Stimulated activated CD8-positive, alpha-beta memory T cell treated with anti-CD3 and anti-CD28 coated beads, Interleukin-2, amount 100 ng/mL, for 1 hour (primary cell): ENCODE results near the gene KDSR.
"Not testable (repeated sequence)": the region's sequence is repeated elsewhere in the genome, so short reads cannot be mapped to it uniquely, and the experiment has no call there.

ENCODE experiments used
- DNase-seq, 2 donors: peaks; one replicate each; pipeline ENCODE4 v3.0.0-alpha.2; 2020; ENCODE audit warnings: low read depth in 2 of 2

Gene KDSR

GRCh38 chr18:63366213-63367052 lies 573 bp downstream of the KDSR start:
- peak; percentile 29 to 38 for DNase-seq

GRCh38 chr18:63365876-63366212 lies 1.2 kb downstream of the KDSR start:
- DNase-seq, result no peak

- DNase-seq, result no peak
Observed at GRCh38 chr18:63363951-63364350, 3.1 kb downstream of the KDSR start.

- not testable (repeated sequence) for DNase-seq
Observed at GRCh38 chr18:63363420-63363819, 3.6 kb downstream of the KDSR start.

- DNase-seq, result no peak
Observed at GRCh38 chr18:63356272-63356896, 10.6 kb downstream of the KDSR start.

- no peak for DNase-seq
Observed at GRCh38 chr18:63350230-63350629, 16.8 kb downstream of the KDSR start.

- DNase-seq, result no peak
Observed at GRCh38 chr18:63348508-63349136, 18.4 kb downstream of the KDSR start.

GRCh38 chr18:63346480-63347183 lies 20.4 kb downstream of the KDSR start:
- DNase-seq, result no peak

GRCh38 chr18:63346031-63346430 lies 21.0 kb downstream of the KDSR start:
- no peak for DNase-seq

- DNase-seq, result no peak
Observed at GRCh38 chr18:63344918-63345317, 22.1 kb downstream of the KDSR start.

GRCh38 chr18:63344263-63344662 lies 22.7 kb downstream of the KDSR start:
- DNase-seq, result no peak

GRCh38 chr18:63342206-63342605 lies 24.8 kb downstream of the KDSR start:
- no peak for DNase-seq

- peak in 1 of 2 donors; percentile 22 for DNase-seq
Observed at GRCh38 chr18:63339920-63340484, 27.0 kb downstream of the KDSR start.

GRCh38 chr18:63336366-63337099 lies 30.5 kb downstream of the KDSR start:
- DNase-seq, result no peak

GRCh38 chr18:63331105-63331504 lies 35.9 kb downstream of the KDSR start:
- no peak for DNase-seq

GRCh38 chr18:63329431-63330145 lies 37.4 kb downstream of the KDSR start:
- DNase-seq, result no peak

GRCh38 chr18:63326011-63326410 lies 41.0 kb downstream of the KDSR start:
- no peak for DNase-seq

GRCh38 chr18:63325086-63325686 lies 41.8 kb downstream of the KDSR start:
- DNase-seq, result no peak

GRCh38 chr18:63322908-63323634 lies 43.9 kb downstream of the KDSR start:
- peak in 1 of 2 donors; percentile 43 for DNase-seq
